Activated T-cell treated with anti-CD3 and anti-CD28 coated beads, Interleukin-2, amount 50 U/mL, for 72 hours (primary cell): ENCODE measurements around the gene FAH. TPM values are rescaled to one million over a fixed set of nuclear protein-coding genes. Genes with fewer than 3 reads are reported as not detected.
"Not testable (repeated sequence)": the region's sequence is repeated elsewhere in the genome, so short reads cannot be mapped to it uniquely, and the experiment has no call there.

Experiments
- ATAC-seq, 2 donors: fragments of 150-1000 bp; cut with Tn5 transposase; replicated peaks in 1 of 2; 2 replicates each; pipeline ENCODE4 v1.10.0; 2021; ENCODE audit warnings: moderate library complexity in 2 of 2, mild to moderate bottlenecking in 1 of 2
- DNase-seq, 2 donors: peaks; one replicate each; pipeline ENCODE4 v3.0.0; 2021 to 2022; ENCODE audit warnings: mixed read lengths in 1 of 2
- H3K27ac Mint-ChIP-seq: one replicate; pipeline ENCODE4 v1.8.0; 2022; ENCODE audit warnings: mild to moderate bottlenecking, moderate library complexity, mixed read lengths
- H3K27me3 Mint-ChIP-seq: one replicate; pipeline ENCODE4 v1.8.0; 2022; ENCODE audit warnings: low read depth, mixed read lengths
- H3K36me3 Mint-ChIP-seq, 2 donors: one replicate each; pipeline ENCODE4 v1.8.0; 2022; ENCODE audit warnings: mixed read lengths in 2 of 2, mild to moderate bottlenecking in 1 of 2; ENCODE audit not compliant: insufficient read depth in 2 of 2
- H3K4me1 Mint-ChIP-seq: one replicate; pipeline ENCODE4 v1.8.0; 2022; ENCODE audit warnings: low read depth, mixed read lengths
- H3K4me3 Mint-ChIP-seq, 2 donors: one replicate each; pipeline ENCODE4 v1.8.0; 2022; ENCODE audit warnings: mild to moderate bottlenecking in 2 of 2, mixed read lengths in 2 of 2, moderate library complexity in 2 of 2
- H3K9me3 Mint-ChIP-seq, 2 donors: one replicate each; pipeline ENCODE4 v1.8.0; 2022; ENCODE audit warnings: mixed read lengths in 2 of 2
- total RNA-seq, 2 donors: library from RNA; stranded (reverse); gene quantifications; one replicate each; pipeline ENCODE4 v1.2.3, GENCODE V29; 2022

The FAH gene
- total RNA-seq, 2 donors from 2014 or later, result 66.3 to 74.3 TPM

DNA sequence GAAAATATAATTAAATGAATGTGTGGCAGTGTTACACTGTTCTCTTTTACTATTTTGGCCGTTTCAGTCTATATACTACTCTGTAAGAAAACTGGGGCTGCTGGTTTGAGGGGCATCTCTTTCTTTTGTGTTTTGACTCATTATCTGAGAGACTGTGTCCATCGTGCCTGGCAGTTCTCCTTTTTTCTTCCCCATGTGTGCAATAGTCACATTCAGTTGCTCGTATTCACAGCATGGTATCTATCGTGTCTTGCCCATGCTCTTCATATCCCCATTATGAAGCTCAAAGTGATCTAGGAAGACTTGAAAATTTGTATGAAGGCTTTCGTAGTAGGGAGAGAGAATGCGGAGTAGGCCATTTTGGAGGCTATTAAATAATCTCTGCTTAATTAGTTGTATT lies 29.8 kb upstream of the FAH start:
- H3K9me3 Mint-ChIP-seq, result no peaks in the 10 kb centered on the region
- H3K4me1 Mint-ChIP-seq, result no peaks in the 10 kb centered on the region
- ATAC-seq (no peak), DNase-seq (no peak)
- no peaks in the 10 kb centered on the region for H3K27me3 Mint-ChIP-seq
- peaks cover 7 to 13% of the 10 kb centered on the region in 2 donors for H3K36me3 Mint-ChIP-seq
- H3K4me3 Mint-ChIP-seq, result no peak overlapping the region
- H3K27ac Mint-ChIP-seq, result no peak overlapping the region

DNA sequence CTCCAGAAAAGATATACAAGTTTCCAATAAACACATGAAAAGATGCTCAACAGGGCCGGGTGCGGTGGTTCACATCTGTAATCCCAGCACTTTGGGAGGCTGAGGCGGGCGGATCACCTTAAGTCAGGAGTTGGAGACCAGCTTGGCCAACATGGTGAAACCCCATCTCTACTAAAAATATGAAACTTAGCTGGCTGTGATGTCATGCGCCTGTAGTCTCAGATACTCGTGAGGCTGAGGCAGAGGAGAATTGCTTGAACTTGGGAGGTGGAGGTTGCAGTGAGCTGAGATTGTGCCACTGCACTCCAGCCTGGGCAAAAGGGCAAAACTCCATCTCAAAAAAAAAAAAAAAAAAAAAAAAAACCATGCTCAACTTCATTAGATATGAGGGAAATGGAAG lies 25.5 kb upstream of the FAH start:
- H3K27ac Mint-ChIP-seq, H3K4me1 Mint-ChIP-seq, H3K27me3 Mint-ChIP-seq, DNase-seq, H3K4me3 Mint-ChIP-seq, H3K9me3 Mint-ChIP-seq, ATAC-seq: not testable (repeated sequence)
- peaks cover 7 to 13% of the 10 kb centered on the region in 2 donors for H3K36me3 Mint-ChIP-seq

DNA sequence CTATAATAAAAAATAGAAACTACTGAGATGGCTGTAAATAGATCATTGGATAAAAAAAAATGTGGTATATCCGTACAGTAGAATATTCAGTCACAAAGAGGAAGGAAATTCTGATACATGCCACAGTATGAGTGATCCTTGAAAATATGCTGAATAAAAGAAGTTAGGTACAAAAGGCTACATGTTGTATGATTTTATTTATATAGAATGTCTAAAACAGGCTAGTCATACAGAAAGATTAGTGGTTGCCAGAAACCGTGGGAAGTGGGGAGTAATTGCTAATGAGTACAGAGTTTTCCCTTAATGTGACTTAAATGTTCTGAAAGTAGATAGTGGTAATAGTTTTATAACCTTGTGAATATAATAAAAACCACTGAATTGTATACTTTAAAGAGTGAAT lies 24.9 kb upstream of the FAH start:
- peaks cover 7 to 12% of the 10 kb centered on the region in 2 donors for H3K36me3 Mint-ChIP-seq
- no peak for DNase-seq

DNA sequence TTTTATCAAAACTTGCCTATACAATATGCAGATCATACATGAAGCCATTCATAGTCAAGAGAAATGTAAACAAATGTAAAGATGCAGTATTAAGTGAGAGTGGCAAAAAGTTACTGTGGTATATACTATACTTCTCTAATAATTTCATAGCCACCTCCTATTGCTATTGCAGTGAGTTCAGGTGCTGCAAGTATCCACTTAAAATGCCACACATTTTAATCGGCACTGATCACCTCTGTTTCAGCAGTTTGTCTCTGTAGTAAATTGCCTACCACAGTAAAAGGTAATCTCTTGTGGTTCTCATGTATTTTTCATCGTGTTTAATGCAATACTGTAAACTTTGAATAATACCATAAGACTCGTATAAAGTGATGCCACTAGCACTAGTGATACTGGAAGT lies 20.4 kb upstream of the FAH start:
- Mint-ChIP-seq H3K4me3 (no peak overlapping the region), H3K27me3 (no peaks in the 10 kb centered on the region), H3K36me3 (peaks cover 2 to 3% of the 10 kb centered on the region in 2 donors), H3K9me3 (no peaks in the 10 kb centered on the region), H3K27ac (no peak overlapping the region), H3K4me1 (no peaks in the 10 kb centered on the region)
- DNase-seq, result no peak
- ATAC-seq, result no peak

More for the DNA sequence above, 24.9 kb upstream of the FAH start:
- H3K4me3 Mint-ChIP-seq, result no peak overlapping the region
- no peaks in the 10 kb centered on the region for H3K9me3 Mint-ChIP-seq
- no peaks in the 10 kb centered on the region for H3K27me3 Mint-ChIP-seq
- no peak overlapping the region for H3K27ac Mint-ChIP-seq
- H3K4me1 Mint-ChIP-seq, result no peaks in the 10 kb centered on the region
- ATAC-seq, result no peak

DNA sequence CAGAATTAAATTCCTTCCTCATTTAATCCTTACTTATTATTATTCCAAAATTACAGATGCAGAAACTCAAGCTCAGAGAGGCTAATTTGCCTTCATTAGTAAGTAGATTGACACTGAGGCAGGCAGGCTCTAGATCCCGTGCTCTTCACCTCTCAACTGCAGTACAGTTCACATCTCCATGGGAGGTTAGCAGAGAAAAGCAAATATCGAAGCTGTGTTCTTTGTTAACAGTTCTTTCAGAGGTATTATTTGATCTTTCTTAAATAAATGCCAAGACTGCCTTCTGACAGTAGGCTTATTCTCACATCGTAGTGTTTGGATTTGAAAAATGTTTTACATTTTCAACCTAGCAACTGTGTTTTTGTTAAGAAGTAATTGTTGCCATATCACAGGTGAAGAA lies 15.9 kb upstream of the FAH start:
- H3K4me3 Mint-ChIP-seq, result no peak overlapping the region
- no peaks in the 10 kb centered on the region for H3K9me3 Mint-ChIP-seq
- H3K27me3 Mint-ChIP-seq, result no peaks in the 10 kb centered on the region
- peaks cover 0 to 4% of the 10 kb centered on the region in 2 donors for H3K36me3 Mint-ChIP-seq
- no peaks in the 10 kb centered on the region for H3K4me1 Mint-ChIP-seq
- H3K27ac Mint-ChIP-seq, result no peak overlapping the region
- ATAC-seq (no peak), DNase-seq (no peak)

DNA sequence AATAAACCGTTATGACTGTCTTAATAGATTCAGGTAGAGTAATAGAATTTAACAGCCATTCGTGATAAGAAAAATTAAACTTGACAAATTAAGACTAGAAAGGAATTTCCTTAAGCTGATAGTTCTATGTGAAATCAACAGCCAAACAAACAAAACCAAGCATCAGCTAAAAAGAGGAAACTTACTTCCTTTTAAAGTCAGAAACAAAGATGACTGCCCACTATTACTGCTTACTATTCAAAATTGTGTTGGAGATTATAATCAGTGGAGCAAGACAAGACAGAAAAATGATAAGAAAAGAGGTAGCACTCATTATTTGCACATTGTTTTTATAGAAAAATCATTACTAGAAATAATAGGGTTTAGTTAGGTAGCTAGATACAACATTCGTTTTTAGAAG lies 13.8 kb upstream of the FAH start:
- DNase-seq, result no peak
- no peaks in the 10 kb centered on the region for H3K4me1 Mint-ChIP-seq
- no peaks in the 10 kb centered on the region for H3K27me3 Mint-ChIP-seq
- H3K27ac Mint-ChIP-seq, result no peak overlapping the region
- ATAC-seq, result no peak
- H3K4me3 Mint-ChIP-seq, result no peak overlapping the region
- H3K36me3 Mint-ChIP-seq, result peaks cover 0 to 4% of the 10 kb centered on the region in 2 donors
- H3K9me3 Mint-ChIP-seq, result no peaks in the 10 kb centered on the region

DNA sequence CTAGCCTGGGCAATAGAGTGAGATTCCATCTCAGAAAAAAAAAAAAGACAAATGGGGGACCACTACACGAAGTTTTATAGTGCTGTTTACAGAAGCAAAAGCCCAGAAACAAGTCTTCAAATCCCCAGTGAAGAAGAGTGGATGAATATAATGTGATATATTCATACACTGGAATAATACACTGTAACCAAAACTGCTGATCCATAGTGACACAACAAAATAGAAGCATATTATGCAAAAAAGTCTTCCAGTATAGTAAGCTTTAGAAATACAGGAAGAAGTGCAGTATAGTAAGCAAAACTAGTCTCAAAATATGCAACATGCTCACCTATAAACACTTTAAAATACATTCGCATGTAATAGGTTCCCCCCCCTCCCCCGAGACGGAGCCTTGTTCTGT lies 11.9 kb upstream of the FAH start:
- no peaks in the 10 kb centered on the region for H3K4me1 Mint-ChIP-seq
- H3K36me3 Mint-ChIP-seq, result peaks cover 0 to 1% of the 10 kb centered on the region in 2 donors
- H3K9me3 Mint-ChIP-seq, result no peaks in the 10 kb centered on the region
- H3K27ac Mint-ChIP-seq, result no peak overlapping the region
- no peak overlapping the region for H3K4me3 Mint-ChIP-seq
- DNase-seq, result no peak
- no peak for ATAC-seq
- no peaks in the 10 kb centered on the region for H3K27me3 Mint-ChIP-seq

DNA sequence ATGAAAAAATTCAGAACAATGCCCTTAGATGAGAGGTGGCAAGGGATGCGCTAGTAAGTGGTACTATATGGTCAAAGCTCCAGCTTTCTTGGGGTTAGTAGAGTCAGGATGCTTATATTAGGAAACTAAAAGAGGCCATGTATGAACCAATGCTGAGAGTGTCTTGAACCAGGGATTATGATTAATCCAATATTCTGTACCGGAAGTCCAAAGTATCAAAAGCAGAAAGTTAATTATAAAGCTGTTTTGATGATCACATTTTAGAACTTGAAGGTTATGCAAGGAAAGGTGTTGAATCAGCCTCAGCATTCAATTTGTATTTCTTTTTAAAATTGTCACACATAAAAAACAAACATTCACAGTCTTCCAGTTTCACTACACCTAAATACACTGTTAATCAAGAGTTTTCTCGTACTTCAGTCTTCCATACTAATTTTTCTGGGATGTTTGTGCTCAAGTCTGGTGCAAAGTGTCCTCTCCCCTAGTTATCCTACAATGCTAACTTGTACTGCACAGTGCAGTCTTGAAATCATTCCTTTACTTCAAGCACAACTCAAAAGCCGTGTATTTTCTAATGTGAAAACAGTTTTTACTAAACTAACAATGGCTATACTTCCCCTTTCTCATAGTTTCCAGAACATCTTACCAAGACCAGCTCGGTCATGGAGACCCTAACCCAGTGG lies 10.7 kb upstream of the FAH start:
- Mint-ChIP-seq H3K9me3 (no peaks in the 10 kb centered on the region), H3K36me3 (peaks cover 0 to 1% of the 10 kb centered on the region in 2 donors)

DNA sequence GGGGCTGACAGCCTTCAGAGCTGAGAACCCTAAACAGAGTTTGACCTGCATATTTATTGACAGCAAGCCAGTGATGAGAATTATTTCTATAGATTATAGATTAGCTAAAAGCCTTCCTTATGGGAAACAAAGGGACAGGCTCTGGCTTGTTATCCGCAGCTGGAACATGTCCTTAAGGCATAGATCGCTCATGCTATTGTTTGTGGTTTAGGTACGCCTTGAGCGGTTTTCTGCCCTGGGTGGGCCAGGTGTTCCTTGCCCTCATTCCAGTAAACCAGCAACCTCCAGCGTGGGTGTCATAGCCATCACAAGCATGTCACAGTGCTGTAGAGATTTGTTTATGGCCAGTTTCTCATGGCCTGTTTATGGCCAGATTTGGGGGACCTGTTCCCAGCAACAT lies 10.2 kb upstream of the FAH start:
- no peak overlapping the region for H3K4me3 Mint-ChIP-seq
- H3K27me3 Mint-ChIP-seq, result no peaks in the 10 kb centered on the region
- H3K36me3 Mint-ChIP-seq, result no peaks in the 10 kb centered on the region
- no peaks in the 10 kb centered on the region for H3K9me3 Mint-ChIP-seq
- ATAC-seq, result no peak
- no peak for DNase-seq
- H3K27ac Mint-ChIP-seq, result no peak overlapping the region
- no peaks in the 10 kb centered on the region for H3K4me1 Mint-ChIP-seq

More for the DNA sequence above, 10.7 kb upstream of the FAH start:
- Mint-ChIP-seq H3K27me3 (no peaks in the 10 kb centered on the region), H3K4me1 (no peaks in the 10 kb centered on the region), H3K27ac (no peak overlapping the region), H3K4me3 (no peak overlapping the region)
- no peak for ATAC-seq
- no peak for DNase-seq

DNA sequence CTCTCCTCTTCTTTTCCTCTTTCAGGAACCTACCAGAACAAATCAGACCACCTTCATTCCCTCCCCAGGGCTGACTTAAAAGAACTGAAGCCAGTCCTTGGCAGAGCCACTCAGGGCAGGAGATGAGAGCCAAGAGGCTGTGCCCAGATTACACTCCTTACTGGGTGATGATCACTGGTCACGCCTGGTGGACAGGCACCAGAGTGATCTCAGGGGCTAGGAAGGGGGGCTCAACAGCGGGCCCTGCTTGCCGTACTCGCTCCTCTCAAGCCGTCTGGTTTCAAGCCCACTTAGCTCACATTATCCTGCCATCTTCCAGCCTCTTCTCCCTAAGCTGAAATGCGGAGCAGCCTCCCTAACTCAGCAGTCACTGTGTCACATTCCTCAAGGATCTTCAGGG lies 1.7 kb upstream of the FAH start:
- no peaks in the 10 kb centered on the region for H3K27me3 Mint-ChIP-seq

DNA sequence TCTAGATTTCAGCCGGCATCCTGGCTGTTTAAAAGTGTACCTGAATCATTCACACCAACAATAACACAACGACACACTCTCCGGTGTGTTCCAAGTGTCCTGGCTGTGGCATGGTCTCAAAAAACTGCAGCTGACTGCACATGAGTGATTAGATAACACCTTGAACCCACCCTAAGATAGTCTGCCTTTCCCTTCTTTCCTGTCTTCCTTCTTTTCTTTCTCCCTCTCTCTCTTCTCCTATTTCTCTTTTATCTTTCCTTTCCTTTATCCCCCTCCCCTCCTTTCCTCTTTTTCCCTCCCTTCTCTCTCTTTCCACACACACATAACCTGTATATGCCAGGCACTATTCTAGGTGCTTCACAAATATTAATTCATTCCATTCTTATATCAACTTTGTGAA lies 1.2 kb upstream of the FAH start:
- peaks cover 33% of the 10 kb centered on the region for H3K4me1 Mint-ChIP-seq
- H3K36me3 Mint-ChIP-seq, result no peaks in the 10 kb centered on the region
- no peak overlapping the region for H3K27ac Mint-ChIP-seq
- ATAC-seq (no peak), DNase-seq (no peak)
- no peaks in the 10 kb centered on the region for H3K27me3 Mint-ChIP-seq
- peak overlapping the region; percentile 72 to 81 for H3K4me3 Mint-ChIP-seq
- no peaks in the 10 kb centered on the region for H3K9me3 Mint-ChIP-seq

More for the DNA sequence above, 1.7 kb upstream of the FAH start:
- ATAC-seq, result no peak
- H3K4me3 Mint-ChIP-seq, result no peak overlapping the region
- DNase-seq, result no peak
- H3K27ac Mint-ChIP-seq, result no peak overlapping the region
- no peaks in the 10 kb centered on the region for H3K9me3 Mint-ChIP-seq
- peaks cover 33% of the 10 kb centered on the region for H3K4me1 Mint-ChIP-seq
- H3K36me3 Mint-ChIP-seq, result no peaks in the 10 kb centered on the region

DNA sequence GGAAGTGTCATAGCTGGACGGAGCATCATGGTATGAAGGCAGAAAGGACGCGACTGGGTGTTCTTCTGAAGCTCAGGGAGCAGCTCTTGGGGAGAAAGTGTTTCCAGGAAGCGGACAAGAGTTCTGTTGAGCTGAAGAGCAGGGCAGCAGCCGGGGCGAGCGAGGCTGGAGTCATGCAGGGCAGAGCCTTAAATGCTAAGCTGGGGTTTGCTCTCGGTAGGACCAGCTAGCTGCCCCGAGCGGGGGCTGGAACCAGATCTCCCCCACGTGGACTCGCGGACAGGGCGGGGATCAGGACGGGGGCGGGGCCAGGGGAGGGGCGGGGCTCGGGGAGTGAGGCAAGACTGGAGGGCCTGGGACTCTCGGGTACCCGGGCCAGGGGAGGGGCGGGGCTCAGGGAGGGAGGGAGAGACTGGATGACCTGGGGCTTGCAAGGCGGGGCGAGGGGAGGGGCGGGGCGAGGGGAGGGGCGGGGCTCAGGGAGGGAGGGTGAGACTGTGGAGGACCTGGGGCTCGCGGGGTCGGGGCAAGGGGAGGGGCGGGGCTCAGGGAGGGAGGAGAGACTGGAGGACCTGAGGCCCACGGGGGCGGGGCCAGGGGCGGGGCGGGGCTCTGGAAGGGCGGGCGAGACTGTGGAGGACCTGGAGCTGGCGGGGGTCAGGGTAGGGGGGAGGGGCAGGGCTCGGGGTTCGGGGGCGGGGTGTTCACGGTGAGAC lies 461 bp upstream of the FAH start:
- no peaks in the 10 kb centered on the region for H3K9me3 Mint-ChIP-seq

DNA sequence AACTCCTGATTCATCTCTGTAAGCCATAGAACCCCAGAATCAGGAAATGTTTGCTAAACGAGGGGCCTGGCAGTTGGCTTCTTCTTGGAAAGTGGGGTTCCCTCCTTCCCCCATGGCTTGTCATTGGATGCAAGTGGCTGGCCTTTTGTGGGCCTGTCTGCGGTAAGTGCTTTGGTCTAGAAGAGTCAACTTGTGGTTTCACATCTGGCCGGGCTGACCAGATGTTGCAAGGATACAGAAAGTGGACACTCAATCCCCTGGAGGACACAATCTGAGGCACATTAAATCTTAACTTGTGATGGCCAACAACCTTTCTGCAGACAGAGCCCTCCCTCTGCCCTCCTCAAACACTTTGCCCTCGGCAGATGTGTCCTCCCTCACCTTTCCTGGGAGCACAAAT lies 1.1 kb downstream of the FAH start:
- no peaks in the 10 kb centered on the region for H3K9me3 Mint-ChIP-seq
- H3K27ac Mint-ChIP-seq, result peak overlapping the region; percentile 88
- ATAC-seq, result no peak
- peaks cover 33% of the 10 kb centered on the region for H3K4me1 Mint-ChIP-seq
- no peaks in the 10 kb centered on the region for H3K27me3 Mint-ChIP-seq
- H3K4me3 Mint-ChIP-seq, result peak overlapping the region; percentile 81 to 91
- H3K36me3 Mint-ChIP-seq, result no peaks in the 10 kb centered on the region
- DNase-seq, result no peak

More for the DNA sequence above, 461 bp upstream of the FAH start:
- ATAC-seq, result peak; percentile 74 to 78
- Mint-ChIP-seq H3K27ac (peak overlapping the region; percentile 47), H3K27me3 (no peaks in the 10 kb centered on the region), H3K4me1 (peaks cover 33% of the 10 kb centered on the region), H3K36me3 (no peaks in the 10 kb centered on the region), H3K4me3 (peak overlapping the region; percentile 81 to 91)
- DNase-seq, result peak; percentile 84 to 89
